Panc1 (cell line): ENCODE measurements around the gene PKD1. TPM values are rescaled to one million over a fixed set of nuclear protein-coding genes. Genes with fewer than 3 reads are reported as not detected.

ENCODE experiments used
- ATAC-seq: fragments of 200-7000 bp; cut with Tn5 transposase; 2 replicates; pipeline ENCODE4 v1.9.1; 2020; ENCODE audit warnings: mild to moderate bottlenecking, moderate library complexity
- BruUV-seq: library from RNA; stranded (reverse); fragments of 400-500 nt; replicated peaks from 2 replicates; lab custom pipeline; 2021; lab: Mats Ljungman, UMichigan
- CTCF ChIA-PET: fragments of 300-600 bp; sonication (Branson Sonifier 250); formaldehyde crosslinking; loops from one replicate; lab custom pipeline; 2022; ENCODE audit warnings: antibody characterized with exemption; lab: Charles Lee
- POLR2A ChIA-PET: fragments of 300-600 bp; sonication (Branson Sonifier 250); formaldehyde crosslinking; loops from one replicate; lab custom pipeline; 2022; ENCODE audit warnings: antibody characterized with exemption; lab: Charles Lee
- DNase-seq: peaks from one replicate; pipeline ENCODE4 v3.0.0-alpha.2; 2010; ENCODE audit warnings: low read depth, low spot score
- H3K27ac ChIP-seq: 2 replicates; pipeline ENCODE4 v1.5.1; 2011; ENCODE audit warnings: mild to moderate bottlenecking, low read length, inconsistent platforms
- H3K27me3 ChIP-seq: fragments of 200-500 bp; sonication (Bioruptor generic); 2 replicates; pipeline ENCODE4 v1.6.0; 2014; ENCODE audit warnings: low read length, inconsistent platforms; ENCODE audit not compliant: control insufficient read depth, insufficient read depth
- H3K36me3 ChIP-seq: fragments of 200-500 bp; sonication (Bioruptor generic); 2 replicates; pipeline ENCODE4 v1.5.1; 2014; ENCODE audit warnings: inconsistent platforms, mild to moderate bottlenecking, low read length, moderate library complexity; ENCODE audit not compliant: control insufficient read depth, insufficient read depth
- H3K4me1 ChIP-seq: 2 replicates; pipeline ENCODE4 v1.5.1; 2011; ENCODE audit warnings: inconsistent platforms, mild to moderate bottlenecking, low read length, moderate library complexity; ENCODE audit not compliant: control insufficient read depth, insufficient read depth
- H3K4me3 ChIP-seq, 2 experiments: 2 replicates each; pipeline ENCODE4 v1.5.1; 2011 to 2012; ENCODE audit warnings: low read depth in 2 of 2, low read length in 2 of 2, mild to moderate bottlenecking in 2 of 2, inconsistent platforms in 1 of 2, moderate library complexity in 1 of 2
- H3K9me3 ChIP-seq: fragments of 200-500 bp; sonication (Bioruptor generic); 2 replicates; pipeline ENCODE4 v1.5.1; 2014; ENCODE audit warnings: low read depth, mild to moderate bottlenecking, inconsistent platforms, low read length, moderate library complexity; ENCODE audit not compliant: control insufficient read depth, insufficient read depth
- POLR2AphosphoS5 ChIP-seq: IDR thresholded peaks from 2 replicates; pipeline ENCODE4 v1.6.1; 2012; ENCODE audit warnings: mild to moderate bottlenecking, low read depth, low read length, moderate library complexity
- SIN3A ChIP-seq: IDR thresholded peaks from 2 replicates; pipeline ENCODE4 v1.6.1; 2012; ENCODE audit warnings: low read depth, mild to moderate bottlenecking, low read length, moderate library complexity, borderline replicate concordance; ENCODE audit not compliant: insufficient read depth
- TCF7L2 ChIP-seq: IDR thresholded peaks from 2 replicates; pipeline ENCODE4 v1.6.1; 2011; ENCODE audit warnings: mild to moderate bottlenecking, low read depth, low read length, inconsistent platforms
- in situ Hi-C: cut with HindIII; loops from 2 replicates; pipeline ENCODE4 v1.10.0; 2016; ENCODE audit warnings: low sequenced_read_pairs, low pct_unique_long_range_greater_than_20kb
- intact Hi-C: fragments of 100-400 bp; cut with micrococcal nuclease; formaldehyde crosslinking; loops from one replicate; pipeline ENCODE4 v1.10.0; 2022; ENCODE audit not compliant: unreplicated experiment
- total RNA-seq: library from RNA; stranded (reverse); gene quantifications from one replicate; pipeline ENCODE4 v1.2.1, GENCODE V29; 2021; ENCODE audit not compliant: unreplicated experiment
- TF ChIP-seq, protein P1 (sequence below), 2 experiments: IDR thresholded peaks; 2 replicates each; pipeline ENCODE4 v1.6.1; 2011 to 2012; ENCODE audit warnings: low read depth in 2 of 2, control low read depth in 1 of 2, low read length in 1 of 2, mild to moderate bottlenecking in 1 of 2, moderate library complexity in 1 of 2; ENCODE audit not compliant: insufficient read depth in 1 of 2
- TF ChIP-seq, protein P2 (sequence below): fragments of 450-650 bp; IDR thresholded peaks from 2 replicates; pipeline ENCODE4 v1.5.1; 2017; ENCODE audit warnings: mild to moderate bottlenecking

The PKD1 gene
- total RNA-seq, 1 experiment from 2014 or later, result 279 TPM

DNA sequence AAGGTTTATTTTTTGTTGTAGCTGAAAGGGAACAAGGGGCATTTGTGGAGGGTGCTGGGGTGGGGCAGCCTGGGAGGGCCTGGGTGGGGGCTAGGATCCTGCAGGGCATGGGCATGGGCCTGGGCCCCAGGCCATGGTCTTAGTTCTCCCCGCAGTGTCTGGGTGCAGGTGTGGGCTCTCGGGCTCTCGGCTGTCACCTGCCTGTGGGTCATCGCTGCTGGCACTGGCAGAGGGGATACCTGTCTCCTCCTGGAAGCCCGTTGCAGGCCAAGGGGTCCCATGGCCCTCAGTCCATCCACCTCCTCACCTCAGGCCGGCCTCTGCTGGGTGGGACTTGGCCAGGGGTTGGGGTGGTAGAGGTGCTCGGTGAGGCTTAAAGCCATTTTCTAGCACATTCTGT is 57.6 kb downstream of the PKD1 start:
- TF ChIP-seq POLR2AphosphoS5 (no peak), TCF7L2 (no peak), SIN3A (no peak)
- TF ChIP-seq, protein P1, sequence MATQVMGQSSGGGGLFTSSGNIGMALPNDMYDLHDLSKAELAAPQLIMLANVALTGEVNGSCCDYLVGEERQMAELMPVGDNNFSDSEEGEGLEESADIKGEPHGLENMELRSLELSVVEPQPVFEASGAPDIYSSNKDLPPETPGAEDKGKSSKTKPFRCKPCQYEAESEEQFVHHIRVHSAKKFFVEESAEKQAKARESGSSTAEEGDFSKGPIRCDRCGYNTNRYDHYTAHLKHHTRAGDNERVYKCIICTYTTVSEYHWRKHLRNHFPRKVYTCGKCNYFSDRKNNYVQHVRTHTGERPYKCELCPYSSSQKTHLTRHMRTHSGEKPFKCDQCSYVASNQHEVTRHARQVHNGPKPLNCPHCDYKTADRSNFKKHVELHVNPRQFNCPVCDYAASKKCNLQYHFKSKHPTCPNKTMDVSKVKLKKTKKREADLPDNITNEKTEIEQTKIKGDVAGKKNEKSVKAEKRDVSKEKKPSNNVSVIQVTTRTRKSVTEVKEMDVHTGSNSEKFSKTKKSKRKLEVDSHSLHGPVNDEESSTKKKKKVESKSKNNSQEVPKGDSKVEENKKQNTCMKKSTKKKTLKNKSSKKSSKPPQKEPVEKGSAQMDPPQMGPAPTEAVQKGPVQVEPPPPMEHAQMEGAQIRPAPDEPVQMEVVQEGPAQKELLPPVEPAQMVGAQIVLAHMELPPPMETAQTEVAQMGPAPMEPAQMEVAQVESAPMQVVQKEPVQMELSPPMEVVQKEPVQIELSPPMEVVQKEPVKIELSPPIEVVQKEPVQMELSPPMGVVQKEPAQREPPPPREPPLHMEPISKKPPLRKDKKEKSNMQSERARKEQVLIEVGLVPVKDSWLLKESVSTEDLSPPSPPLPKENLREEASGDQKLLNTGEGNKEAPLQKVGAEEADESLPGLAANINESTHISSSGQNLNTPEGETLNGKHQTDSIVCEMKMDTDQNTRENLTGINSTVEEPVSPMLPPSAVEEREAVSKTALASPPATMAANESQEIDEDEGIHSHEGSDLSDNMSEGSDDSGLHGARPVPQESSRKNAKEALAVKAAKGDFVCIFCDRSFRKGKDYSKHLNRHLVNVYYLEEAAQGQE (IDR thresholded peaks at IDR 0.05; ENCODE audit: insufficient read depth in 1 of 2, low read depth in 2 of 2, low read length in 1 of 2), result no peak
- TF ChIP-seq, protein P2, sequence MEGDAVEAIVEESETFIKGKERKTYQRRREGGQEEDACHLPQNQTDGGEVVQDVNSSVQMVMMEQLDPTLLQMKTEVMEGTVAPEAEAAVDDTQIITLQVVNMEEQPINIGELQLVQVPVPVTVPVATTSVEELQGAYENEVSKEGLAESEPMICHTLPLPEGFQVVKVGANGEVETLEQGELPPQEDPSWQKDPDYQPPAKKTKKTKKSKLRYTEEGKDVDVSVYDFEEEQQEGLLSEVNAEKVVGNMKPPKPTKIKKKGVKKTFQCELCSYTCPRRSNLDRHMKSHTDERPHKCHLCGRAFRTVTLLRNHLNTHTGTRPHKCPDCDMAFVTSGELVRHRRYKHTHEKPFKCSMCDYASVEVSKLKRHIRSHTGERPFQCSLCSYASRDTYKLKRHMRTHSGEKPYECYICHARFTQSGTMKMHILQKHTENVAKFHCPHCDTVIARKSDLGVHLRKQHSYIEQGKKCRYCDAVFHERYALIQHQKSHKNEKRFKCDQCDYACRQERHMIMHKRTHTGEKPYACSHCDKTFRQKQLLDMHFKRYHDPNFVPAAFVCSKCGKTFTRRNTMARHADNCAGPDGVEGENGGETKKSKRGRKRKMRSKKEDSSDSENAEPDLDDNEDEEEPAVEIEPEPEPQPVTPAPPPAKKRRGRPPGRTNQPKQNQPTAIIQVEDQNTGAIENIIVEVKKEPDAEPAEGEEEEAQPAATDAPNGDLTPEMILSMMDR, result no peak
- Histone ChIP-seq H3K9me3 (no peaks in the 10 kb centered on the region), H3K36me3 (no peaks in the 10 kb centered on the region), H3K27me3 (no peaks in the 10 kb centered on the region), H3K27ac (no peak overlapping the region), H3K4me3 (no peak overlapping the region), H3K4me1 (no peaks in the 10 kb centered on the region)
- no TSS peak for BruUV-seq
- in situ Hi-C loops, result no loop called here
- POLR2A ChIA-PET, result no interaction called here
- DNase-seq, result no peak
- intact Hi-C loops, result no loop called here
- no peak for ATAC-seq
- CTCF ChIA-PET, result no interaction called here

DNA sequence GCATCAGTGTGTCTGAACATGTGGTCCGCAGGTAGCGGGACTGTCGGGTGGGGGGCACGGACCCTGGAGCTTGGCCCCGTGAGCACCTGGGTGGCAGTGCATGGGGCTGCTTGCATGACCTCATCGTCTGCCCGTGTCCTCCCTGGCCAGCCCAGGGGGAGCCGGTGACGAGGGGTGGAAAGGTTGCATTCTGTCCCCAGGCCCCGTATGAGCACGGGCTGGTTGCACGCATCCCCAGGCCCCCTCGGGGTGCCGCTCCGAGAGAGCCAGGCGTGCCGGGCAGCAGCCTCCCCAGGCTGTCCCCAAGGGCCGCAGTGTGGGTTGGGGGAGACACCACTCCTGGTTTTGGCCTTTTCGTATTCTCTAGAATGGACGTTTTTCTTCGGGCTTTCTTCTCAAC is 58.0 kb downstream of the PKD1 start:
- BruUV-seq, result no TSS peak
- CTCF ChIA-PET, result no interaction called here
- no peaks in the 10 kb centered on the region for H3K4me1 ChIP-seq
- intact Hi-C loops, result no loop called here
- no peak overlapping the region for H3K4me3 ChIP-seq
- no peaks in the 10 kb centered on the region for H3K27me3 ChIP-seq
- TF ChIP-seq, protein P1 (IDR thresholded peaks at IDR 0.05; ENCODE audit: insufficient read depth in 1 of 2, low read depth in 2 of 2, low read length in 1 of 2), result no peak
- TF ChIP-seq TCF7L2 (no peak), POLR2AphosphoS5 (no peak), SIN3A (no peak)
- TF ChIP-seq, protein P2, result no peak
- no peak overlapping the region for H3K27ac ChIP-seq
- DNase-seq (no peak), ATAC-seq (no peak)
- H3K36me3 ChIP-seq, result no peaks in the 10 kb centered on the region
- in situ Hi-C loops, result no loop called here
- POLR2A ChIA-PET, result no interaction called here
- no peaks in the 10 kb centered on the region for H3K9me3 ChIP-seq
